Measurements from ENCODE around the gene HSF5. TPM values are rescaled to one million over a fixed set of nuclear protein-coding genes. Genes with fewer than 3 reads are reported as not detected.

Gene HSF5
- total RNA-seq, 4 donors from 2014 or later = under 0.01 to 0.13 TPM; not detected in 2

DNA sequence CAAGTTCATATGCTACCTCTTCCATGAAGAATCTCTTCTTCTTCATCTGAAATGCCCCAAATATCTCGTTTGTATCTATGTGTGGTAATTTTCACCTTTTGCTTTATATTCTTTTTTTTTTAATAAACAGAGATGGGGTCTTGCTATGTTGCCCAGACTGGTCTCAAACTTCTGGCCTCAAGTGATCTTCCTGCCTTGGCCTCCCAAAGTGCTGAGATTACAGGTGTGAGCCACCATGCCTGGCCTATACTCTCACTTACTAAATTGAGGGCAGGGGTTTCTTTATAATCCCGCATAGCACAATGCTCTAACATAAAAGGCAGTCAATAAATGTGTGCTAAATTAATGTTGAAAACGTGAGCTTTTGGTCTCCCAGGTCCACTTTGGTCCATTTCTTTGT is 101.5 kb downstream of the HSF5 start:
- Histone ChIP-seq H3K9me3 (no peaks in the 10 kb centered on the region), H3K4me1 (peaks cover 0 to 6% (median 2%) of the 10 kb centered on the region in 4 donors), H3K27ac (replicated peaks in 1 of 4) (no peak overlapping the region), H3K4me3 (no peak overlapping the region), H3K27me3 (peaks cover 0 to 14% (median 0%) of the 10 kb centered on the region in 4 donors), H3K36me3 (no peaks in the 10 kb centered on the region)
- 87% methylated on average over 3 of the region's 3 CpGs for WGBS
- intact Hi-C loops (cut with DNase I) = no loop called here
- DNase-seq (ENCODE audit: extremely low spot score) = no peak
- TF ChIP-seq POLR2A (IDR thresholded peaks at IDR 0.05; ENCODE audit: low read depth) = no peak
- no peak for TF ChIP-seq POLR2AphosphoS5 (IDR thresholded peaks at IDR 0.05)
- no peak for TF ChIP-seq EP300 (IDR thresholded peaks at IDR 0.05)
- TF ChIP-seq, protein P1, sequence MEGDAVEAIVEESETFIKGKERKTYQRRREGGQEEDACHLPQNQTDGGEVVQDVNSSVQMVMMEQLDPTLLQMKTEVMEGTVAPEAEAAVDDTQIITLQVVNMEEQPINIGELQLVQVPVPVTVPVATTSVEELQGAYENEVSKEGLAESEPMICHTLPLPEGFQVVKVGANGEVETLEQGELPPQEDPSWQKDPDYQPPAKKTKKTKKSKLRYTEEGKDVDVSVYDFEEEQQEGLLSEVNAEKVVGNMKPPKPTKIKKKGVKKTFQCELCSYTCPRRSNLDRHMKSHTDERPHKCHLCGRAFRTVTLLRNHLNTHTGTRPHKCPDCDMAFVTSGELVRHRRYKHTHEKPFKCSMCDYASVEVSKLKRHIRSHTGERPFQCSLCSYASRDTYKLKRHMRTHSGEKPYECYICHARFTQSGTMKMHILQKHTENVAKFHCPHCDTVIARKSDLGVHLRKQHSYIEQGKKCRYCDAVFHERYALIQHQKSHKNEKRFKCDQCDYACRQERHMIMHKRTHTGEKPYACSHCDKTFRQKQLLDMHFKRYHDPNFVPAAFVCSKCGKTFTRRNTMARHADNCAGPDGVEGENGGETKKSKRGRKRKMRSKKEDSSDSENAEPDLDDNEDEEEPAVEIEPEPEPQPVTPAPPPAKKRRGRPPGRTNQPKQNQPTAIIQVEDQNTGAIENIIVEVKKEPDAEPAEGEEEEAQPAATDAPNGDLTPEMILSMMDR (IDR thresholded peaks at IDR 0.05) = no peak

DNA sequence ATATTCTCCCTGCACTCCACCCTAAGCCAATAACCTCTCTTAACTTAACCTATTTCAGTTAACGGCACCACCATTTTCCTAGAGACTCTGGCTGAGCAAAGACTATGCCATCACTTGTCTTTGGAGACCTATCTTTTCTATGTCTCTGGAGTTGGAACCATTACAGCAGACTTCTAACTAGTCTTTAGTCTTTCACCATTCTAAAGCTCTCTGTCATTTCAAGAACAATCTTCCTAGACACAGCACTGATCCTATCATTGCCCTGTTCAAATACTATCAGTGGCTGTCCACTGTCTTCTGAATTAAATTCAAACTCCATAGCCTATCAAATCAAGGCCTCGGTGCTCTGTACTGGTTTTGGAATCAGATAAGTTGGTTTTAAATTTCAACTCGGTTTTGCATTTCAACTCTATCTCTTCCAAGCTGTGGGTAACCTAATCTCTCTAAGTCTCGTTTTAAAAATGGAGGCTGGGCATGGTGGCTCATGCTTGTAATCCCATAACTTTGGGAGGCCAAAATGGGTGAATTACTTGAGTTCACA is 102.8 kb downstream of the HSF5 start:
- intact Hi-C loops (cut with DNase I) = no loop called here
- no peak for DNase-seq (ENCODE audit: extremely low spot score)
- Histone ChIP-seq H3K36me3 (no peaks in the 10 kb centered on the region), H3K27ac (replicated peaks in 1 of 4) (no peak overlapping the region), H3K9me3 (no peaks in the 10 kb centered on the region), H3K4me3 (no peak overlapping the region), H3K4me1 (peaks cover 0 to 4% (median 0%) of the 10 kb centered on the region in 4 donors), H3K27me3 (peaks cover 0 to 8% (median 0%) of the 10 kb centered on the region in 4 donors)
- whole genome bisulfite sequencing = 90% methylated on average over 4 of the region's 4 CpGs
- TF ChIP-seq, protein P1 (IDR thresholded peaks at IDR 0.05) = no peak
- no peak for TF ChIP-seq POLR2AphosphoS5 (IDR thresholded peaks at IDR 0.05)

DNA sequence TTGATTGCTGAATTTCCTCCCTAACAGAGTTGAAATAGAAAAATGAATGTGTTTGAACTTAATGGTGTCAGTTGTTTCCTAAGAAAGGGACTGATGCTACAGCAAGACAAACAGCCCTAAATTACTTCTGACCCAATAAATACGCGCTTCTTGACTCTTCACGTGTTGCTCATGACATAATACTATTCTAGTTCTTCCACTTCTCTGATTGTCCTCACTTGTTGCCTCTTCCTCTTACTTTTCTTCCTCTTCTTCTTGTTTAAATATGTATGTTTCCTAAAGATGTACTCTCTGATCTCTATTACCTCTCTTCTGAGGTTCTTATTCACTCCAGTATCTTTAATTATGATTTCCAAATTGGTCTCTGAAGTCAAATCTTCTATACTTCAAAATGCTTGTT is 103.3 kb downstream of the HSF5 start:
- 71% methylated on average over 3 of the region's 3 CpGs for WGBS
- no peaks in the 10 kb centered on the region for H3K9me3 ChIP-seq
- H3K4me3 ChIP-seq = no peak overlapping the region
- peaks cover 0 to 8% (median 0%) of the 10 kb centered on the region in 4 donors for H3K27me3 ChIP-seq
- H3K27ac ChIP-seq (replicated peaks in 1 of 4) = no peak overlapping the region
- no peaks in the 10 kb centered on the region for H3K36me3 ChIP-seq
- peaks cover 0 to 4% (median 0%) of the 10 kb centered on the region in 4 donors for H3K4me1 ChIP-seq
- intact Hi-C loops (cut with DNase I) = no loop called here
- TF ChIP-seq POLR2A (IDR thresholded peaks at IDR 0.05; ENCODE audit: low read depth) = no peak
- no peak for DNase-seq (ENCODE audit: extremely low spot score)

DNA sequence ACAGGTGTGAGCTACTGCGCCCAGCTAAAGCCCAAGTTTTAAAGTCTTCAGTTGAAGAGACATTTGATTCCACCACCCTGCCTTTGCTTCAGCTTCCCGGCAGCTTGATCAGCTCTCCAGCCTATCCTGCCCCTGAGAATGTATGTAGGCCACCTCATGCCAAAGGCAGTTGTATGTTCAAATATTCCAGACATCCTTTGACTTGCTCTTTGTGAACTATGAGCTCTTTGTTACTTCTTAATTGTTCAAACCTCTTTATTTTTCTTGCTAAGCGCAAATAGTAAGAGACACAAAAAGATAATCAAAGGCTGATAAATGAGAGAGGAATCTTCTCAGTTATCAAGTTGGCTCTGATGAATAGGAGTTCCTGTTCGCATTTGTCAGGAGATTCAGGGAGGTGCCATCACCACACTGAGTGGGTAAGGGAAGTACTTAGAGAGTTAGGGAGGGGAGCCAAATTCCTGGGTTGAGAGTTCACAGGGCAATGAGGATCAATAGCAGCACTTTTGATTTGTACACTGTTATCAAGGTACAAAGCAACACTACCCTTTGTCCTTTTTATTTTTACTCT is 104.2 kb downstream of the HSF5 start:
- no peak for DNase-seq (ENCODE audit: extremely low spot score)
- 77% methylated on average over 4 of the region's 4 CpGs for WGBS
- H3K27me3 ChIP-seq = peaks cover 0 to 8% (median 0%) of the 10 kb centered on the region in 4 donors
- TF ChIP-seq EP300 (IDR thresholded peaks at IDR 0.05) (no peak), POLR2A (IDR thresholded peaks at IDR 0.05; ENCODE audit: low read depth) (no peak), POLR2AphosphoS5 (IDR thresholded peaks at IDR 0.05) (no peak)
- TF ChIP-seq, protein P1 (IDR thresholded peaks at IDR 0.05) = no peak
- H3K4me1 ChIP-seq = peaks cover 0 to 4% (median 0%) of the 10 kb centered on the region in 4 donors
- no peak overlapping the region for H3K27ac ChIP-seq (replicated peaks in 1 of 4)
- H3K36me3 ChIP-seq = no peaks in the 10 kb centered on the region
- H3K4me3 ChIP-seq = no peak overlapping the region
- intact Hi-C loops (cut with DNase I) = no loop called here
- no peaks in the 10 kb centered on the region for H3K9me3 ChIP-seq

DNA sequence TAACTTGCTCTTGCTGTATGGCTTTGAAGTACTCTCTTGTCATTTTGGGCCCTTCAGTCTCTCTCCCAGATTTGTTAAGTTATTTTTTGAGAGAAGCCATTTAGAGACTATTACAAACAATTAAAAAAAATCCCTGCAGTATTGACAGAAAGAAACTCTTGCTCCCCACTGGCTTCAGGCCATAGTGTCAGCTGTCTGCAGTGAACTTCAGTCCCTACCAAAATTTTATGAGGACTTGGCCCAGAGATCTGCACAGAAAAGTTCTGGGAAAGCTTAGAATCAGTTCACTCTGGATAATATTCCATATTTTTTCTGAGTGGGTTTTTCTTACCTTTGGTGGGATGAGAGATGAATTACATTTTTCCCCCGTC is 105.4 kb downstream of the HSF5 start:
- Histone ChIP-seq H3K4me1 (peaks cover 0 to 4% (median 0%) of the 10 kb centered on the region in 4 donors), H3K27ac (replicated peaks in 1 of 4) (no peak overlapping the region), H3K27me3 (peaks cover 0 to 3% (median 0%) of the 10 kb centered on the region in 4 donors), H3K36me3 (no peaks in the 10 kb centered on the region), H3K4me3 (no peak overlapping the region), H3K9me3 (no peaks in the 10 kb centered on the region)
- TF ChIP-seq POLR2AphosphoS5 (IDR thresholded peaks at IDR 0.05) = no peak
- no peak for TF ChIP-seq POLR2A (IDR thresholded peaks at IDR 0.05; ENCODE audit: low read depth)
- TF ChIP-seq EP300 (IDR thresholded peaks at IDR 0.05) = no peak
- TF ChIP-seq, protein P1 (IDR thresholded peaks at IDR 0.05) = no peak
- no peak for DNase-seq (ENCODE audit: extremely low spot score)
- intact Hi-C loops (cut with DNase I) = no loop called here
- 95% methylated on average over 1 of the region's 1 CpG for WGBS

Measured in esophagus muscularis mucosa (tissue), 4 donors.